T47D (cell line): ENCODE results near the gene SAMD4B.

Experiments
- DNase-seq, 2 experiments: peaks; one replicate each; pipeline versions ENCODE4 v3.0.0 to v3.0.0-alpha.2; 2011 to 2012; ENCODE audit warnings: low read depth in 1 of 2, low spot score in 1 of 2
- JUND ChIP-seq: IDR thresholded peaks from 2 replicates; pipeline ENCODE4 v1.6.1; 2012; ENCODE audit warnings: low read depth
- in situ Hi-C: cut with HindIII; loops from 2 replicates; pipeline ENCODE4 v1.10.0; 2016; ENCODE audit warnings: low sequenced_read_pairs, low pct_unique_long_range_greater_than_20kb

The SAMD4B gene

DNA sequence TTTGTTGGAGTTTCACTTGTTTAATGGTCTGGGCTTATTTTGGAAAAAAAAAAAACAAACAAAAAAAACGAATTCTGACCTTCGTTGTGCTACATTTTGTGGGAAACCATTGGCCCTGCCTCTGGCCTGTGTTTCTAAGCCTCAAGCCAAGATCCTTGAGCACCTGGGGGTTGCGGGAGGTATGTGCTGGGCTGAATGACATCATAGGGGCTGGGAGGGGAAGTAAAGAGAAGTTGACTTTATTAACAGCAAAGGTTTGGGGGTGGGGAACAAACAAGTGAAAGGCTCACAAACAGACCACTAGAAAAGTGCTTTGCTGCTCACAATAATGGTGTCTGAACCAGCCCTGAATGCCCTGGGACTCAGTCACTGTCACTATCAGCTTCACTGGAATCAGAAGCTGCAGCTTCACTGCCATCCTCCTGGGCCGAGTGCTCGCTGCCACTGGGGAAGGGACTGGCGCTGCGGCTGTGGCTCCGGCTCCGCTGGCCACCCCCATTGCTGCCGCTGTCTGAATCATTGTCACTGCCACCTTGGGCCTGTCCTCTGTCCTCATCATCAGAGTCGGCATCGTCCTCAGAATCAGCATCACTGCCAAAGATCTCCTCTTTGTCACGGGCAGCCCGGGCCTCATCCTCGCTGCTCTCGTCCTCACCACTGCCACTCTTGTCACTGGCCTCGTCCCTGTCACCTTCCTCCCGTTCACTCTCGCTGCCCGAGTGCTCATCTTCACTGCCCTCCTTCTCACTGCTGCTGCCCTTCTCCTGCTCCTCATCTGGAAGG, 43.6 kb downstream of the SAMD4B start:
- in situ Hi-C loops = no loop called here
- no peak for DNase-seq
- no peak for TF ChIP-seq JUND

DNA sequence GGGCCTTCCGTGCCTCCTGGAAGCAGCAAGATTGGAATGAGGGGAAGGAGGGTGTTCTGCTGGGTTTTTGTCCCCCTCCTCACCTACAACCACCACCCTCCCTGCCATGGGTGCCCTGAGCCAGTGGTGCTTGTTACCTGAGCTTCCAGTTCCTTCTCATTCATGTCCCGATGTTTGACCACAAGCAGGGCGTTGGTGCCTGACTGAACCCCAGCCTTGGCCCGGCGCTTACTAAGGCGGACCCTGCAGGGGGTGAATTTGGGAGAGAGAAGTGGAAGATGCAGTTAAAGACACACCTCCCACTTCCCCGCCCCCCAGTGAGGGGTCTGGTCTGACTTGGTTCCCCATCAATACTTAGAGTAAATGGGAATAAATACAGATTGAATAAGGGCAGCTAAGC, 44.3 kb downstream of the SAMD4B start:
- no peak for TF ChIP-seq JUND
- DNase-seq = no peak
- in situ Hi-C loops = no loop called here

DNA sequence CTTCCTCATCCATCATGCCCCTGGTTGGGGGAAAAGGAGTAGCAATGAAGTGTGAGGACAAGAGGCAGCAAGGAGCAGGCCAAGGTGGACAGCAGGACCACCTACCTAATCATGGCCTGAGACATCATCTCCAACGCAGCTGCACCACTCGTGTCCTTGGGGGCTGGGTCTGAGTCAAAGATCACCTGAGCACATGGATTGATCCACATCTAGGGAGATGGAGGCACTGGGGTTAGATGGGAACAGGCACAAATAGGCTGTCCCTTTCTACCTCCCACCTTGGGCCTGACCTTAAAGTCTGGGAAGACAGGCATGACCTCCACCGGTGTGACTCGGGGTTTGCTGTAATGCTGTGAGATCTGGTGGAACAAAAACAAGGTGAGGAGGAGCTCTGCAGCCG, 46.4 kb downstream of the SAMD4B start:
- TF ChIP-seq JUND = no peak
- in situ Hi-C loops = no loop called here
- DNase-seq = no peak

DNA sequence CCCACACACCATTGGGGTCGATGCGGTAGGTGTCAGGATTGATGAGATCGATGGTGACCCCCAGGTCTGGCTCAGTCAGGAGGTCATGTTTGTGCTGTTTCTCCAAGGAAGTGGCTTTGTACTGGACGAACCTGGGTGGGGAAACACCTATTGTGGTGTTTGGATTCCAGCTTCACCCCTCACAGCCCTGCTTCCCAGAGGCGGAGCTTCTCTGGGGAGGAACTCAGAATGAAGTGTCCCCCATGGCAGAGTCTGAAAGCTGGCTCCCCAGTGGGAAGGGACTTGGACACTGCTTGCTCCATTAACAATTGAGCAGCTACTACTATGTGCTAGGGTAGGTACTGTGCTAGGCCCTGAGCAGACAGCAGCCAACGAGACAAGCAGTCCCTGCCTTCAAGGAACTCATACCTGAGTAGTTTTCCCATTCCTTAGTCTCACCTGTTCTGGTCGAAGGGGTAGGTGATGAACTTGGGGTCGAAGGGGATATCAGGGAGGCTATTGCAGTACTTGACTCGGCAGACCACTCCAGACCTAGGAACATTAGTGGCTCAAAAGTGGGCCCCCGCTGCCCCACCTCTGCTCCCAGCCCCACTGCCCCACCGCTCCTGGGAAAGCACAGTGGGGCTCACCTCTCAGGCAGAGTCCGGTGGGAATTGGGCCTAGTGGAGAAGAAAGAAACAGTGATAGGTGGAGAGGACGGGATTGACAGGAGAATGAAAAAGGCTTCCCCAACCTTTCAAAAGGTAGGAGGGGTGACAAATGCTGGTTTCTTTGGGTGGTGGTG, 47.6 kb downstream of the SAMD4B start:
- in situ Hi-C loops = no loop called here
- no peak for DNase-seq
- TF ChIP-seq JUND = no peak

DNA sequence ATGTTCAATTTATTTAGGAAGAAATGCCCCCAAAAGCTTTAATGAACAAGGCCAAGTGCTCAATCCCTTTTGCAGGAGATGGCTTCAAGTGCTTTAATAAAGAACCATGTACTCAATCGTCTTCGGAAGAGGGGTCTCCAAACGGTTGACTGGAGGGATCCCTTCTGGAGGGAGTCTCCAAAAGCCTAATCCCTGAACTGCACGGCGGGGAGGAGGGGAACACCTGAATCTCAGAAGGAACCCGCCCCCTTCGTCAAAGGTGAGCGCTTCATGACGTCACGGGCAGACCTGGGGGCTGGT, 48.2 kb downstream of the SAMD4B start:
- peak; percentile 55 to 83 for DNase-seq
- no peak for TF ChIP-seq JUND
- in situ Hi-C loops = no loop called here

DNA sequence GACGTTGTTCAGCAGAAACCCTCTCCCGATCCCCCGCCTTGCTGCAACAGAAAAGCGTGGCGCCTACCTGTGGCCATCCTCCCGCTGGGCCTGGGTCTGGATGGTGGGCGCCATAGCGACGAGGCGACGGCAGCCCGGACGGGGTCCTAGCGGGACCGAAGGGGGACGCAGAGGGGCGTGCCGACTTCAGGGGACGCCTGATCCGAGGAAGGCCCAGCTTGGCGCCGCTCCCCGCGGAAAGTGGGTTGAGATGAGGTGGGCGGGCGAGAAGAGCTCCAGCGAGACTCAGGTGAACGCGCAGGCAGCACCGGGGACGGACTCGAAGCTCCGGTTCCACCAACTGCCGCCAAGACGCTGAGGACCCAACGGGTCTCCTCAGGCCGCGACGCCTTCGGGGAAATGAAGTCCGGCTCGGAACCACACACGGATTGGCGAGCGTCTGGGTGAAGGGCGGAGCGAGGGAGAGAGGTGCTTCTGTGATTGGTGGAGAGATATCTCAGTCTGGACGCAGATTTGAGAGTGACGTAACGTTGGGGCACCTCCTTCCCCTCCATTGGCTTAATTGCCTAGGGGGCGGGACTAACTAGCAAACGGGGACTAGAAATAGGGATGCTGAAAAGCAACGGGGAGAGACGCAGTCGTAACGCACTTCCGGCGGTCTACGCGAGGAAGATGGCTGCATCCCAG, 48.7 kb downstream of the SAMD4B start, which contains the start of the genes MED29 and PAF1:
TSS of gene MED29 (plus strand) at position 628 of the 687 bp plus-strand sequence. CDS start at position 673, 45 bp downstream.
TSS of gene PAF1 (minus strand) at position 356 of the 687 bp plus-strand sequence. CDS start at position 114, 242 bp downstream.
- in situ Hi-C loops = no loop called here
- no peak for TF ChIP-seq JUND
- DNase-seq = peak; percentile 93 to 99

DNA sequence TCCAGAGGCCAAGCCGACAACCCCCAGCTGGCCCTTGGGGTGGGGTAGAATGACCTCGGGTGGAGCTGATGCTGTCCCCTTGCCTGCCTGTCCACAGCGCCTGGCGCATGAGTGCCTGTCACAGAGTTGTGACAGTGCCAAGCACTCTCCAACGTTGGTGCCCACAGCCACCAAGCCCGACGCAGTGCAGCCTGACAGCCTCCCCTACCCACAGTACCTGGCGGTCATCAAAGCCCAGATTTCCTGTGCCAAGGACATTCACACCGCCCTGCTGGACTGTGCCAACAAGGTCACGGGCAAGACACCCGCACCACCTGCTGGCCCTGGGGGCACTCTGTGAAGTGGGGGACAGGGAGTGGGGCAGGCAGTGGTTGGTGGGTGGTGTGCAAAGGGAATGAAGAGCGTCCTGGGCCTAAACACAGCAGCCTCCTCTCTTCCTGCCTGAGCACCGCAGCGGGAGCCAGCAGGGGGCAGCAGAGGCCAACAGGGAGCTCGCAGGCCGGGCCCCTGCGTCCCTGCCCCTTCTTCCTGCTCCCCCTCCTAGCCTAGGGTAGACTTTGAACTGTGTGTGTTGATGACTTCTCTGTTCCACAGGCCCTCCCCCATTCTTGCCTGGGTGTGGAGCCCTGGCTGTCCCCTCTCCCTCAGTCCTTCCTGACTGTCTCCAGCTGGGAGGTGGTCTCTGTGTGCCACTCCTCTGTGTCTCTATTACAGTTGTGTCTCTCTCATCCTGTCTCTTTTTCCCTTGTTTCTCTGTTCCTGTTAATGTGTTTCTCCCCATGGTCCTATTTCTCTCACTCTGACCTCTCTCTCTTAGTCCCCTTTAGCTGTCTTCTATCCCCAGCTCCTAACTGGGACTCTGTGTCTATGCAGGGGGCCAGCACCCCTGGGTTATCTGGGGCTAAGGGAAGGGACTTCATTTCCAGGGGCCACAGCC, 55.4 kb downstream of the SAMD4B start:
- in situ Hi-C loops = no loop called here
- peak; percentile 58 to 78 for DNase-seq
- TF ChIP-seq JUND = no peak

DNA sequence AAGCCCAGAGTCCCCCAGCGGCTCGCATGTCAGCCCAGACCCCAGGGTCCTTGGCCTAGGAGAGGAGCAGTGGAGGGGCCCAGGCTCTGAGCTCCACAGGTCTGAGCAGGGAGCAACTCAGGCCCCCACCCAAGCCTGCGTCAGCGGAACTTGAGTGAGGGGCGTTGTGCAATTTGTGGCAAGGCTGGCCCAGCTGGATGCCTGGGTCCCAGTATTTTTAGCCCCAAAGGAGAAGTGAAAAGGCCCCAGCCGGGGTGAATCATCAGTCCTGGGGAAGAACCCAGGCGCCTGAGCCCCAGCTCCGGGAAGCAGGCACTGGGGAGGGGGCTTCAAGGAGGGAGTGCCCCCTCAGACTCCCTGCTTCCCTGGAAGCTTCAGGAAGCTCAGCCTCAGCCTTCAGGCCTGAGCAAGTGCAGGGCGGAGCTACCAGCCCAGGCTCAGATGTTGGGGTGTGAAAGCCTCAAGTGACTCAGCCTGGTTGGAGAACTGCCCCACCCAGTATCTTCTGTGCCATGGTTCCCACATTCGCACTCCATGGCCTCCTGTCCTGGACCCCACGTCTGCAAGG, 56.2 kb downstream of the SAMD4B start:
- no peak for TF ChIP-seq JUND
- no peak for DNase-seq
- in situ Hi-C loops = no loop called here

DNA sequence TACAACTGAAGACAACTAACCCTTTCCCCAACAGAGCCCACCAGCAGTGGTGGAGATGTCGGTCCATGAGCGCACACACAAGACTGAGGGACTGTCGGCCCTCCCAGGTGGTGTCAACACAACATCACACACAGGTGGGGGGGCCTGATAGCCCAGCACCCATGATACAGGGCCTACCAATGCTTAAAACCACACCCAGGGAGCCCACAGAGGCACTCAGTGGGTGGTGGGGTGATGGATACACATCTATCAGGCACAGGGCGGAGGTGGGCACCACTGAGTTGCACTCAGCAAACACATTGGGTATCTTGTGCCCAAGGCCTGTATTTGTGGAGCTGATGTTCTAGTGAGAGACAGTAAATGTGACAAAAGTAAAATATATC, 57.4 kb downstream of the SAMD4B start:
- no peak for DNase-seq
- no peak for TF ChIP-seq JUND
- in situ Hi-C loops = no loop called here

DNA sequence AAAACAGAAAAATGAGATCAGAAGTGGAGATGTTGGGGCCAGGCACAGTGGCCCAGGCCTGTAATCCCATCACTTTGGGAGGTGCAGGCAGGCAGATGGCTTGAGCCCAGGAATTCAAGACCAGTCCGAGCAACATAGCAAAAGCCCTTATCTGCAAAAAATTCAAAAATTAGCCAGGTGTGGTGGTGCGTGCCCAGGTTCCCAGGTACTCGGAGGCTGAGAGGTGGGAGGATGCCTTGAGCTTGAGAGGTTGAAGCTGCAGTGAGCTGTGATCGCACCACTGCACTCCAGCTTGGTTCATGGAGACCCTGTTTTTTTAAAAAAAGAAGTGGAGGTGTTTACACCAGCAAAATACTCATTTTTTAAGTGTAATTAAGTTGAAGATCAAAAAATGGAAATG, 57.8 kb downstream of the SAMD4B start:
- no peak for TF ChIP-seq JUND
- in situ Hi-C loops = no loop called here
- DNase-seq = no peak

DNA sequence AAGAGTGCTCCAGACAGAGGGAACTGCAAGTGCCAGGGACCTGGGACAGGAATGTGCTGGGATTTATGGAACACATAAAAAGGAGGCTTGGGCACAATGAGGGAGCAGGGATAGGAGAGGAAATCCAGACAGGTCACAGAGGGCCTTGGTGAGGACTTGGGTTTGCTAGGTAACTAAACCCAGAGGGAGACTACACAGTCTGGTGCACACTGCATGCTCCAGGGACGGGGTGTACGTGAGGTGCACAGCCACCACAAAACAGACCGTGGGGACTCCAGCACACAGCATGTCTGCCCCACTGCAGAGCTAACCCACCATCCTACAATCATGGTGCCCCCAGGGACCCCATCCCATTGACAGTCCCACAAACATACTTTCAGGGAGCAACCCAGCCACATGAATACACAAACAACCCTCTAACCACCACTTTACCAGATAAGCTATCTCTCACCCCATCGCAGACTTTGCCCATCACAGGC, 58.9 kb downstream of the SAMD4B start:
- in situ Hi-C loops = no loop called here
- DNase-seq = no peak
- no peak for TF ChIP-seq JUND
